Activated CD8-positive, alpha-beta T cell treated with anti-CD3 and anti-CD28 coated beads, Interleukin-2, amount 10 ng/mL, durations not matched to agents 7 days and 5 days (primary cell): ENCODE measurements around the gene SRP9. TPM values are rescaled to one million over a fixed set of nuclear protein-coding genes. Genes with fewer than 3 reads are reported as not detected.

Experiments
- ATAC-seq: fragments of 150-1000 bp; cut with Tn5 transposase; one replicate; pipeline ENCODE4 v1.10.0; 2021; ENCODE audit warnings: moderate library complexity
- CTCF ChIA-PET: fragments of 350-600 bp; sonication (Branson Sonifier 250); formaldehyde crosslinking; loops from one replicate; lab custom pipeline; 2021; ENCODE audit warnings: antibody characterized with exemption; lab: Charles Lee
- POLR2A ChIA-PET: fragments of 350-600 bp; sonication (Branson Sonifier 250); formaldehyde crosslinking; loops from one replicate; lab custom pipeline; 2021; ENCODE audit warnings: antibody characterized with exemption; lab: Charles Lee
- DNase-seq: peaks from one replicate; pipeline ENCODE4 v3.0.0-alpha.2; 2020
- H3K27ac Mint-ChIP-seq: one replicate; pipeline ENCODE4 v1.8.0; 2021; ENCODE audit warnings: mild to moderate bottlenecking, mixed read lengths
- H3K27me3 Mint-ChIP-seq: one replicate; pipeline ENCODE4 v1.8.0; 2021; ENCODE audit warnings: low read depth, mixed read lengths
- H3K36me3 Mint-ChIP-seq: one replicate; pipeline ENCODE4 v1.8.0; 2021; ENCODE audit warnings: low read depth, mixed read lengths
- H3K4me1 Mint-ChIP-seq: one replicate; pipeline ENCODE4 v1.8.0; 2021; ENCODE audit warnings: low read depth, mixed read lengths
- H3K4me3 Mint-ChIP-seq: one replicate; pipeline ENCODE4 v1.8.0; 2021; ENCODE audit warnings: mild to moderate bottlenecking, mixed read lengths
- H3K9me3 Mint-ChIP-seq: one replicate; pipeline ENCODE4 v1.8.0; 2022; ENCODE audit warnings: mixed read lengths; ENCODE audit not compliant: insufficient read depth
- total RNA-seq, 2 experiments: library from RNA; stranded (reverse); gene quantifications; one replicate each; pipeline ENCODE4 v1.2.3, GENCODE V29; 2021

Gene SRP9
- total RNA-seq, 2 experiments from 2014 or later: 240 to 247 TPM

DNA sequence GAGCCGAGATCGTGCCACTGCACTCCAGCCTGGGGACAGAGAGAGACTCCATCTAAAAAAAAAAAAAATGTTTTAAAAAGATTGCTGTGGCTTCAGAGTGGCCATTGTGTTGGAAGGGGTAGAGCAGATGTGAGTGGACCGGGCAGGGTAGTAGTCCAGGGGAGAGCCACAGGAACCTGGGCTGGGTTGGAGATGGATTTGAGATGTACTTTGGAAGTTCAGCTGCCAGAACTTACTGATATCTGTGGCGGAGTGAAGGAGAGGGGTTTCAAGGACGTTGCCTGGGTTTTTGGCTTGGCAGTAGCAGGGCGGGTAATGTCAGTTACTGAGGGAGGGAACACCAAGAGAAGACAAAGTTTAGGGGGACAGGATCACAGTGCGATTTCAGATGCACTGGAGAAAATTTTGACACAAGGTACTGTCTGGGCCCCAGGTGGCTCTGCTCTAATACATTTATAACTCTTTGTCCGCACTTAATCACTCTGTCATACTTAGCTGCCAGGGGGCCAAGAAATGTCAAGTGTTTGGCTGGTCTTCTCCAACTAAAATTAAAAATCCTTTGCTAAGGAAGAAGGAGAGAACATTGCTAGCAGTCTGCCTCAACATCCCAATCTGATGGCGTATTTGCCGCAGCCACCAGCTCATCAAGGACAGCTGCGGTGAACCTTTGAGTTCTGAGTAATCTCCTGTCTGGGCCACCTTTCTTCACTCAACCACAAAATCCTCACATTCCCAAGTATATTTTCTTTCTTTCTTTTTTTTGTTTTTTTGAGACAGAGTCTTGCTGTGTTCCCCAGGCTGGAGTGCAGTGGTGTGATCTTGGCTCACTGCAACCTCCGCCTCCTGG is 41.9 kb downstream of the SRP9 start:
- Mint-ChIP-seq H3K27ac (no peak overlapping the region), H3K4me1 (peaks cover 6% of the 10 kb centered on the region), H3K9me3 (no peaks in the 10 kb centered on the region), H3K4me3 (no peak overlapping the region), H3K36me3 (no peaks in the 10 kb centered on the region), H3K27me3 (no peaks in the 10 kb centered on the region)
- CTCF ChIA-PET: no interaction called here
- POLR2A ChIA-PET: no interaction called here
- ATAC-seq: no peak
- DNase-seq: no peak

DNA sequence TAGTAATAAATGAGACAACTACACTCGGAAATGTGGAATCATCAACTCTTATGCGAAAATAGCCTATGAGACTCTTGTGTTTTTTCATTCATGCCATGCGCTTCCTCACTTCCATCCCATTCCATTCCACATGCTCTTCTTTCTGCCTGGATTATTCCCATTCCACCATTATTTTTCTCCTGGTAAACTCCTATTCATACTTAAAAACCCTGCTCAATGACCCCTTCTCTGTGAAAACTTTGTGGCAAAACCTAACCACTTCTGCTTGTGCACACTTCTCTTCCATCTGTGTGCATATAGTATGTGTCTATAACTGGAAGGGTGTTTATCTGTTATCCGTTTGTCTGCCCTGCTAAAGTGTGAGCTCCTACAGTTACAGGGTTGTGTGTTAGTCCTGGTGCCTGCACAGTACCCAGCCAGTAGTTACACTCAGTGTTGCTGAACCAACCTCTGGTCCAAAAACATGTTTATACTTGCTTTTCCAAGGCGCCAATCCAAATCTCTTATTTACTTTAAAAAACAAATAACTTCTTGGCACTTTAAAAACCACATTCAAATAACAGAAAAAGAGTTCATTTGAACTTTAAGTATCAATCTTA is 43.0 kb downstream of the SRP9 start:
- H3K4me3 Mint-ChIP-seq: no peak overlapping the region
- DNase-seq (no peak), ATAC-seq (no peak)
- H3K27ac Mint-ChIP-seq: no peak overlapping the region
- POLR2A ChIA-PET: no interaction called here
- CTCF ChIA-PET: no interaction called here
- H3K4me1 Mint-ChIP-seq: peaks cover 6% of the 10 kb centered on the region
- H3K27me3 Mint-ChIP-seq: no peaks in the 10 kb centered on the region
- H3K9me3 Mint-ChIP-seq: no peaks in the 10 kb centered on the region
- no peaks in the 10 kb centered on the region for H3K36me3 Mint-ChIP-seq

DNA sequence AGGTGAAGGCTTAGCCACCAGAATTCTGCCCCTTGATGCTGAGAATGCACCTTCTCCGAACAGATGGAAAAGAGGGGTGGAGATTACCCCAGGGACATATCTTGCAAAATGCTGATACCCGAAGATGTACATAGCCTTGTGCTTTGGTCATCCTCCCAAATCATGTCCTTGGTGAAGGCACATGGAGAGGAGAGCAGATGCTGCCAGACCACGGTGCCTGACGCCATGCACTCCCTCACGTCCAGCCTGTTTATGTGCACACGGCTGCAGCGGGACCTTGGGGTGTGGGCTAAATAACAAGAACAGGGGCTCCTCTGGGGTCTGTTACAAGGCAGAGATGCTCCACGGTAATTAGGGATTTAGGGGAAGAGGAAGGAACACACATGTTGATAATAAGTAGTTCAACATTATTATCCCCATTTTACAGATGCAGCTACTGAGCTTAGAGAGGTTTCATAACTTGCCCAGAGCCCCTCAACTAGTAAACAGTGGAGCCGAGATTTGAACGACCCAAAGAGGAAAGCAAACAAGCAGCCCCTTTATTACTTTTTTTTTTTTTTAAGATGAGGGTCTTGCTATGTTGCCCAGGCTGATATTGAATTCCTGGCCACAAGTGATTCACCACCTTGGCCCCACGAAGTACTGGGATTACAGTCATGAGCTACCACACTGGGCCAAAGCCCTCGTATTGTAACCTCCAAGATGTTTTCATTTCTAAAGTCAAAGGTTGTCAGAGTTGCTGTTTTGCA is 45.2 kb downstream of the SRP9 start:
- Mint-ChIP-seq H3K27ac (no peak overlapping the region), H3K4me1 (peaks cover 2% of the 10 kb centered on the region), H3K9me3 (no peaks in the 10 kb centered on the region), H3K4me3 (no peak overlapping the region), H3K27me3 (no peaks in the 10 kb centered on the region), H3K36me3 (no peaks in the 10 kb centered on the region)
- DNase-seq (no peak), ATAC-seq (no peak)
- POLR2A ChIA-PET: interaction anchor here (1.9 kb wide), 1 partner anchor 45 kb away, joined by 5 read pairs; the partner anchor contains the start of gene SRP9
- CTCF ChIA-PET: no interaction called here

DNA sequence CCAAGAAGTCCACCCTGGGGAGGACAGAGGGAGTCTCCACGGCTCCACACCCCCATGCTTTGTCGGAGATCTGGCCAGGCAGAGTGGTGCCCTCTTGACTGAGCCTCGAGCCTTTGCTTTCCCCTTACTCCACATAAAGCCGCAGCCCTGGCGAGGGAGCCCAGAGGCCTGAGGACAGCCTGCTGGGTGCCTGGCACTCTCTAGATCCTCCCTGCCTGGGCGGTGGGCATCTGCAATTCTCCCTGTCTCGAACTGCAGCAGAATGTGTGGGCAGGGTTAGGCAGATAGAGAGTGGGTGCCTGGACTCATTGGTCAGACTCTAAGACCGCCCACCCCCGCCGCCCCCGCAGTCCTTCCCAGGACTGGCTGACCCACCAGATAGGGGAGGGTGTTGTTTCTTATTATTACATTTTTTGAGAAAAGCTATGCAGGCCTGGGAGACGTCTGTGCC is 46.2 kb downstream of the SRP9 start:
- Mint-ChIP-seq H3K4me3 (no peak overlapping the region), H3K4me1 (no peaks in the 10 kb centered on the region), H3K27me3 (no peaks in the 10 kb centered on the region), H3K36me3 (no peaks in the 10 kb centered on the region), H3K27ac (no peak overlapping the region), H3K9me3 (no peaks in the 10 kb centered on the region)
- ATAC-seq: no peak
- no peak for DNase-seq
- ChIA-PET CTCF (no interaction called here), POLR2A (interaction anchor here (1.9 kb wide), 1 partner anchor 46 kb away, joined by 5 read pairs; the partner anchor contains the start of gene SRP9)

DNA sequence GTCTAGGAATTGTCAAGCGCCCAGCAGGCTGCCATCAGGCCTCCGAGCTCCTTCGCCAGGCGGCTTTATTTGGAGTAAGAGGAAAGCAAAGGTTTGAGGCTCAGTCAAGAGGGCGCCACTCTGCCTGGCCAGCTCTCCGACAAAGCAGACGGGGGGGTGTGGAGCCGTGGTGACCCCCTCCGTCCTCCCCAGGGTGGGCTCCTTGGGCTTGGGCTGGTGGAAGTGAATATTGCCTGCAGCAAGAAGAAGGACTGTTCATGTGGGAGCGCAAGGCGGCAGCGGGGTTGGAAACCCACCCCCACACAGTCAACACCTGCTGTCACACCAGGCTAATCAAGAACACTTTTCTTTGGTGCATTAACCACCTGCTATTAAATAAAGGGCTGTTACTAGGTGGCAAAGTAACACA is 46.9 kb downstream of the SRP9 start:
- DNase-seq: no peak
- Mint-ChIP-seq H3K4me3 (no peak overlapping the region), H3K27me3 (no peaks in the 10 kb centered on the region), H3K36me3 (no peaks in the 10 kb centered on the region), H3K9me3 (no peaks in the 10 kb centered on the region), H3K4me1 (no peaks in the 10 kb centered on the region), H3K27ac (no peak overlapping the region)
- POLR2A ChIA-PET: no interaction called here
- ATAC-seq: no peak
- CTCF ChIA-PET: no interaction called here

DNA sequence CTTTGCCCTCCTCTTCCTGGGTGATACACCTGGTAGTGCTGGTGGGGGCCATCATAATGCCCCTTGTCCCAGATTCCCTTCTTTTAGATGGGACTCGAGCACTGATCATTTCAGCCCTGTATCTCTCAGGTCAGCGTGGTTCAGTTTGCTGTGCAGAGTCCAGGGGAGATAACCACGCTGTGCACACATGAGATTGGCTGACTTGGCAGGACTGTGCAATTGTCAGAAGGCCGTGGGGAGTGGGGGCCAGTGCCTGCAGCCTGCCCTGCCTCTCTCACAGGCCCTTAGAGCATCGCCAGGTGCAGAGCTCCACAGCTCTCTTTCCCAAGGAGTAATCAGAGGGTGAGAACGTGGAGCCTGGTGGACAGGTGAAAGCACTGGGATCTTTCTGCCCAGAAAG is 47.5 kb downstream of the SRP9 start:
- no peak overlapping the region for H3K27ac Mint-ChIP-seq
- no peaks in the 10 kb centered on the region for H3K4me1 Mint-ChIP-seq
- POLR2A ChIA-PET: no interaction called here
- H3K27me3 Mint-ChIP-seq: no peaks in the 10 kb centered on the region
- H3K4me3 Mint-ChIP-seq: no peak overlapping the region
- H3K9me3 Mint-ChIP-seq: no peaks in the 10 kb centered on the region
- H3K36me3 Mint-ChIP-seq: no peaks in the 10 kb centered on the region
- ATAC-seq (no peak), DNase-seq (no peak)
- CTCF ChIA-PET: no interaction called here

DNA sequence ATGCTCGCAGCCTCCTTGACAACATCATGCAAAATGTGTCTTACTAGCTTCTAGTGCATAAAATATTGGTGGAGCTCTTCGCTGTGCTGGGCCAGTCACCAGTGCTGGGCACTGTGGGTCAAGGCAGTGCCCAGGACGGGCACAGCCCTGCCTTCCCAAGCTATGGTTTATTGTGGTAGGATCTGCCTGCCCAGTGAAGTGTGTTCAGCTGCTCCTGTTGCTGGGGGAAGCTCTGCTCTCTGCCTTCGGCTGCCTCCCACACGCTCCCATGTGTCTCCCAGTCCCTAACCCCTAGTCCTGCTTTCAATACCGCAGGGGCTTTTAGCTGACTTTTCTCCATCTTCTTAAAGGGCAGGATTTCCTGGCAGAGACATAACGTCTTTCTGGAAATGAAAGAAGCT is 48.0 kb downstream of the SRP9 start:
- H3K27me3 Mint-ChIP-seq: no peaks in the 10 kb centered on the region
- CTCF ChIA-PET: no interaction called here
- no peaks in the 10 kb centered on the region for H3K36me3 Mint-ChIP-seq
- POLR2A ChIA-PET: no interaction called here
- ATAC-seq: no peak
- H3K4me1 Mint-ChIP-seq: no peaks in the 10 kb centered on the region
- no peak overlapping the region for H3K4me3 Mint-ChIP-seq
- DNase-seq: no peak
- no peak overlapping the region for H3K27ac Mint-ChIP-seq
- H3K9me3 Mint-ChIP-seq: no peaks in the 10 kb centered on the region

DNA sequence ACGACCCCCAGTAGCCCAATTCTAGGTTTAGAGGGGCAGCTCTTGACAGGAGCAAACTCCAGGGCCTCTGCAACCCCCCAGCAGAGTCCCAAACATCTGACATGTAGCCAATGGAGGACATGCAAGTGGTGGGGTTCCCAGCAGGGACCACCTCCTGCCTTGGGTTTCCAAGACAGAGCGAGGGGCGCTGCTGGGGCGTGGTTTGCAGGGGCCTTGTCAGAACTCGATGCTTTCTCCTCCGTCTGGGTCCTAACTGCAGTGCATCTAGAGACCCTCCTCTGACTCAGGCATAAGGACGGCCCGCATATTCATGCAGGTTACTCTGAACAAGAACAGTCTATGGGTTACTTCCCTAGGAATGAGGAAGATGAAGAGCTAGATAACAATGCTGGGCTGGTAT is 49.5 kb downstream of the SRP9 start:
- DNase-seq: no peak
- CTCF ChIA-PET: no interaction called here
- no peaks in the 10 kb centered on the region for H3K4me1 Mint-ChIP-seq
- H3K9me3 Mint-ChIP-seq: no peaks in the 10 kb centered on the region
- no peak overlapping the region for H3K4me3 Mint-ChIP-seq
- H3K36me3 Mint-ChIP-seq: no peaks in the 10 kb centered on the region
- POLR2A ChIA-PET: no interaction called here
- H3K27ac Mint-ChIP-seq: no peak overlapping the region
- no peaks in the 10 kb centered on the region for H3K27me3 Mint-ChIP-seq
- ATAC-seq: no peak

DNA sequence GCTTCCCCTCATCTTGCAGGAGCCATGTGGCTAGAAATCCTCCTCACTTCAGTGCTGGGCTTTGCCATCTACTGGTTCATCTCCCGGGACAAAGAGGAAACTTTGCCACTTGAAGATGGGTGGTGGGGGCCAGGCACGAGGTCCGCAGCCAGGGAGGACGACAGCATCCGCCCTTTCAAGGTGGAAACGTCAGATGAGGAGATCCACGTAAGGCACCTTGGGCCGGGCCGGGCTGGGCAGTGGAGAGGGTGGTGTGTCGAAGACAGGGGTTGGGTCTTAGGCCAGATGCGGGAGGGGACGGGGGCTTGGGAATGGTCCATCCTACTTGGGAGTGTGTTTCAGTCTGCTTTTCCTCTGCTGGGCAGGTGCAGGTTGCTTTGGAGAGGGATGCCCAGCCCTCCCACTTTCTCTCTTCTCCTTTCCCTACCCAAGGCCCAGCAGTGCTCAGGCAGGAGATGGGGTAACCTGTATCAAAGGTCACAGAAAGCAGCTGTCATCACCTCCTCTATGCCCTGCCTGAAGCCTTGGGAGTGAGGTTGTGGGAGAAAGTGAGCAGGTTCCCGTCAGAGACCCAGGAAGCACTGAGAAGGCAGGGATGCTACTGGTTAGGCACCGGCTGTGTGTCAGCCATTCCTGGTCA is 51.2 kb downstream of the SRP9 start:
- Mint-ChIP-seq H3K27me3 (no peaks in the 10 kb centered on the region), H3K4me3 (no peak overlapping the region), H3K27ac (no peak overlapping the region), H3K36me3 (no peaks in the 10 kb centered on the region), H3K9me3 (no peaks in the 10 kb centered on the region), H3K4me1 (no peaks in the 10 kb centered on the region)
- DNase-seq (no peak), ATAC-seq (no peak)
- ChIA-PET POLR2A (no interaction called here), CTCF (no interaction called here)

DNA sequence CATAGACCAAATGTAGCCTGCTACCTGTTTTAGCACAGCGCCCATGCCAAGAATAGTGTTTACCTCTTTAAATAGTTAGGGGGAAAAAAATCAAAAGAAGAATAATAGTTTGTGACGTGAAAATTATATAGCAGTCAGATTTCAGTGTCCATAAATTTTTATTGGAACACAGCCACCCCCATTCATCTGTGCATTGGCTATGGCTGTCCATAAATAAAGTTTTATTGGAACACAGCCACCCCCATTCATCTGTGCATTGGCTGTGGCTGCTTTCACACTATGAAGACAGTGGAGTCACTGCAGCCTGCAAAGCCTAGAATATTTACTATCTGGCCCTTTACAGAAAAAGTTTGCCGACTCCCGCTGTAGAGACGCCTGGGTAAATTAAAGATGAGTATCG is 53.2 kb downstream of the SRP9 start:
- ATAC-seq (no peak), DNase-seq (no peak)
- ChIA-PET POLR2A (no interaction called here), CTCF (no interaction called here)
- Mint-ChIP-seq H3K4me1 (no peaks in the 10 kb centered on the region), H3K27ac (no peak overlapping the region), H3K27me3 (no peaks in the 10 kb centered on the region), H3K36me3 (no peaks in the 10 kb centered on the region), H3K9me3 (no peaks in the 10 kb centered on the region), H3K4me3 (no peak overlapping the region)

DNA sequence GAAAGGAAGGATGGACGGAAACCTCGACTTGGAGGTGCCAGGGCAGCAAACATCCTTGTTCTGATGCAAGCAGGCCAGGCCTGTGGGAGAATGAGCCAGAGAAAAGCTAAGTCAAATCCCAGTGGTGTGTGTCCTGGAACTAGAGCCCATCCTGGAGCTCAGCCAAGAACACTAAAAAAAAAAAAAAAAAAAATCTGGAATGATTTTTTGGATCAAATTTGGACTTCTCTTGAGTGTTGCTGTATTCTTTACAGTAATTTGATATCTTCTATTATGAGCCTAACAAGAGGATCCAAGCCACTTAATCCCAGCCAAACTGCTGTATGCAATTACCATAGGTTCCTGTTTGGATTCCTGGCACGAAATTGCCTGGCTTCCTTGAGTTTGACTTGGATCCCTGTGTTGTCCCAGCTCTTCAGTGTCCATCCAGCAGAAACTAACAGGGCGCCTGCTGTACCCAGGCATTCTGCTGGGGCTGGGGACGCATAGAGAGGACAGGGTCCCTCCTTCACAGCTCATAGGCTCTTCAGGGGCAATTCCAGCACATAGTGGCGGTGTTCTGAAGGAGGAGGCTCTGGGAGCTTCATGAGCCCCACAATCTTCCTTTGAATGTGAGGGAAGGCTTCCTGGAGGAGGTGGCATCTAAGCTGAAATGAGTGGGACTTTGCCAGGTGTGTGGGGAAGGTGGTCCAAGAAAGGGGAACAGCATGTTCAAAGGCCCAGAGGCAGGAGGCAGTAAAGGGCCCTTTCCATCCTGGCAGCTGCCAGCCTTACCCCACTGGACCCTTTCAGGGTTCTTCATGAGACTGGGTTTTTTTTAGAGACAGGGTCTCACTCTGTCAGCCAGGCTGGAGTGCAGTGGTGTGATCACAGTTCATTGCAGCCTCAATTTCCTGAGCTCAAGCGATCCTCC is 57.0 kb downstream of the SRP9 start:
- Mint-ChIP-seq H3K36me3 (no peaks in the 10 kb centered on the region), H3K9me3 (no peaks in the 10 kb centered on the region), H3K27ac (no peak overlapping the region), H3K4me1 (no peaks in the 10 kb centered on the region), H3K4me3 (no peak overlapping the region), H3K27me3 (no peaks in the 10 kb centered on the region)
- ChIA-PET POLR2A (interaction anchor here (0.9 to 1.1 kb wide), 2 partner anchors 16 to 32 kb away, joined by 3 read pairs; no protein-coding TSS in a partner anchor), CTCF (interaction anchor here (1.1 to 1.2 kb wide), 2 partner anchors 14 to 37 kb away, joined by 3 to 5 read pairs; no protein-coding TSS in a partner anchor)
- no peak for DNase-seq
- ATAC-seq: no peak
